GM23248 (cell line): ENCODE measurements around the gene MTHFSD. TPM values are rescaled to one million over a fixed set of nuclear protein-coding genes. Genes with fewer than 3 reads are reported as not detected.

Experiments
- DNase-seq: peaks from one replicate; pipeline ENCODE4 v3.0.0-alpha.2; 2015
- H2AFZ ChIP-seq: fragments of 200-600 bp; sonication (generic); 2 replicates; pipeline ENCODE4 v1.6.1; 2016; ENCODE audit warnings: antibody characterized with exemption
- H3F3A ChIP-seq: fragments of 200-600 bp; sonication (generic); 2 replicates; pipeline ENCODE4 v1.6.1; 2016; ENCODE audit warnings: mild to moderate bottlenecking, antibody characterized with exemption, mixed run types; ENCODE audit not compliant: insufficient read depth
- H3K27ac ChIP-seq: fragments of 200-600 bp; sonication (generic); 2 replicates; pipeline ENCODE4 v1.5.1; 2016; ENCODE audit warnings: mild to moderate bottlenecking
- H3K27me3 ChIP-seq: fragments of 200-600 bp; sonication (generic); replicated peaks from 2 replicates; pipeline ENCODE4 v1.6.1; 2016; ENCODE audit warnings: mild to moderate bottlenecking; ENCODE audit not compliant: insufficient read depth
- H3K36me3 ChIP-seq: fragments of 200-600 bp; sonication (generic); 2 replicates; pipeline ENCODE4 v1.6.1; 2016; ENCODE audit warnings: low read depth, mild to moderate bottlenecking
- H3K4me1 ChIP-seq: fragments of 200-600 bp; sonication (generic); 2 replicates; pipeline ENCODE4 v1.6.1; 2016; ENCODE audit warnings: mild to moderate bottlenecking; ENCODE audit not compliant: insufficient read depth
- H3K4me2 ChIP-seq: fragments of 200-600 bp; sonication (generic); one replicate; pipeline ENCODE4 v1.6.1; 2016; ENCODE audit warnings: mild to moderate bottlenecking; ENCODE audit not compliant: unreplicated experiment
- H3K4me3 ChIP-seq: fragments of 200-600 bp; sonication (generic); 2 replicates; pipeline ENCODE4 v1.5.1; 2016; ENCODE audit warnings: mild to moderate bottlenecking
- H3K79me2 ChIP-seq: fragments of 200-600 bp; sonication (generic); 2 replicates; pipeline ENCODE4 v1.6.1; 2016; ENCODE audit warnings: mild to moderate bottlenecking; ENCODE audit not compliant: insufficient read depth
- H3K9ac ChIP-seq: fragments of 200-600 bp; sonication (generic); 2 replicates; pipeline ENCODE4 v1.6.1; 2016; ENCODE audit warnings: mild to moderate bottlenecking
- H3K9me2 ChIP-seq: fragments of 200-600 bp; sonication (generic); 2 replicates; pipeline ENCODE4 v1.6.1; 2016; ENCODE audit warnings: mixed run types, mild to moderate bottlenecking, moderate library complexity; ENCODE audit not compliant: insufficient read depth
- H3K9me3 ChIP-seq: fragments of 200-600 bp; sonication (generic); one replicate; pipeline ENCODE4 v1.6.1; 2017; ENCODE audit warnings: low read depth
- H4K20me1 ChIP-seq: fragments of 200-600 bp; sonication (generic); 2 replicates; pipeline ENCODE4 v1.6.0; 2016; ENCODE audit not compliant: insufficient read depth
- EZH2 ChIP-seq: fragments of 200-600 bp; sonication (generic); IDR thresholded peaks from 2 replicates; pipeline ENCODE4 v1.6.1; 2018; ENCODE audit warnings: antibody characterized with exemption, mild to moderate bottlenecking; ENCODE audit not compliant: insufficient read depth, poor library complexity, severe bottlenecking
- EZH2phosphoT487 ChIP-seq: fragments of 200-600 bp; sonication (generic); IDR thresholded peaks from 2 replicates; pipeline ENCODE4 v1.6.1; 2018; ENCODE audit warnings: antibody characterized with exemption, moderate library complexity, mild to moderate bottlenecking, low read depth; ENCODE audit not compliant: insufficient read depth
- WGBS, 2 experiments: methylation state at CpG; one replicate each; pipeline ENCODE4 v1.1.6; 2015 to 2017; ENCODE audit warnings: low lambda C conversion rate in 2 of 2, low coverage in 1 of 2; ENCODE audit errors: missing lambda C conversion rate in 2 of 2; 5-methylcytosine and 5-hydroxymethylcytosine counted together
- in situ Hi-C: fragments of 300-500 bp; cut with MboI; formaldehyde crosslinking; loops from 2 replicates; pipeline ENCODE4 v1.15.0; 2020
- polyA plus RNA-seq: library from polyadenylated mRNA; unstranded; fragments of >200 nt; fragmentation: Nextera tagmentation; extraction: Ambion mirVana; gene quantifications from 2 replicates; pipeline ENCODE4 v1.2.1, GENCODE V29; 2016
- total RNA-seq: library from RNA; depleted of rRNA; stranded (reverse); fragments of >200 nt; shearing (Covaris generic); gene quantifications from 2 replicates; pipeline ENCODE4 v1.2.3, GENCODE V29; 2014

The MTHFSD gene
- total and polyA plus RNA-seq, 2 experiments from 2014 or later, result 12.9 to 14.0 TPM

GRCh38 chr16:86512860-86513470 is 42.1 kb downstream of the MTHFSD start:
- H2AFZ ChIP-seq, result no peak overlapping the region
- H3K36me3 ChIP-seq, result no peaks in the 10 kb centered on the region
- TF ChIP-seq EZH2phosphoT487, result no peak
- no peak for TF ChIP-seq EZH2

GRCh38 chr16:86512301-86512859 is 42.7 kb downstream of the MTHFSD start:
- peak; percentile 45 for DNase-seq
- Histone ChIP-seq H3K79me2 (peaks cover 32% of the 10 kb centered on the region), H3K9ac (peak overlapping the region; percentile 46), H3K36me3 (no peaks in the 10 kb centered on the region), H3K4me1 (peaks cover 3% of the 10 kb centered on the region; the same call in 1 of the 2 replicates), H3K9me3 (no peaks in the 10 kb centered on the region), H4K20me1 (no peaks in the 10 kb centered on the region), H3F3A (no peaks in the 10 kb centered on the region), H3K4me2 (peak overlapping the region; percentile 61), H3K4me3 (peak overlapping the region; percentile 75), H3K9me2 (no peaks in the 10 kb centered on the region), H3K27me3 (peaks cover 18% of the 10 kb centered on the region), H3K27ac (no peak overlapping the region), H2AFZ (no peak overlapping the region)
- 43 to 54% methylated on average over 22 to 23 of the region's 24 CpGs for WGBS, 2 experiments
- in situ Hi-C loops, result loop anchor here (25.0 kb wide), 1 partner anchor 675 kb away; no protein-coding TSS in a partner anchor
- TF ChIP-seq EZH2phosphoT487 (no peak), EZH2 (no peak)

More at GRCh38 chr16:86512860-86513470, 42.1 kb downstream of the MTHFSD start:
- DNase-seq, result no peak
- Histone ChIP-seq H3K4me3 (peak overlapping the region; percentile 75), H3K27ac (no peak overlapping the region), H3K4me2 (peak overlapping the region; percentile 61), H3F3A (no peaks in the 10 kb centered on the region), H4K20me1 (no peaks in the 10 kb centered on the region), H3K9me3 (no peaks in the 10 kb centered on the region), H3K9me2 (no peaks in the 10 kb centered on the region), H3K27me3 (peaks cover 13% of the 10 kb centered on the region; the same call in 1 of the 2 replicates), H3K4me1 (peaks cover 3% of the 10 kb centered on the region; the same call in 1 of the 2 replicates), H3K79me2 (peaks cover 32% of the 10 kb centered on the region), H3K9ac (peak overlapping the region; percentile 46)
- 44 to 49% methylated on average over 29 of the region's 29 CpGs for WGBS, 2 experiments
- in situ Hi-C loops, result loop anchor here (25.0 kb wide), 1 partner anchor 676 kb away; no protein-coding TSS in a partner anchor

GRCh38 chr16:86511317-86512161 is 43.5 kb downstream of the MTHFSD start:
- H3K27me3 ChIP-seq, result peaks cover 27% of the 10 kb centered on the region
- H3K4me2 ChIP-seq, result peak overlapping the region; percentile 45
- TF ChIP-seq EZH2, result no peak
- TF ChIP-seq EZH2phosphoT487, result no peak
- in situ Hi-C loops, result loop anchor here (25.0 kb wide), 1 partner anchor 674 kb away; no protein-coding TSS in a partner anchor
- H3K36me3 ChIP-seq, result no peaks in the 10 kb centered on the region
- 29 to 33% methylated on average over 37 to 41 of the region's 44 CpGs for WGBS, 2 experiments
- H3F3A ChIP-seq, result no peaks in the 10 kb centered on the region
- peaks cover 32% of the 10 kb centered on the region for H3K79me2 ChIP-seq
- H2AFZ ChIP-seq, result no peak overlapping the region
- peak overlapping the region; percentile 75 for H3K4me3 ChIP-seq
- no peaks in the 10 kb centered on the region for H3K9me2 ChIP-seq
- no peaks in the 10 kb centered on the region for H4K20me1 ChIP-seq
- no peaks in the 10 kb centered on the region for H3K9me3 ChIP-seq
- no peak overlapping the region for H3K27ac ChIP-seq
- peaks cover 3% of the 10 kb centered on the region; the same call in 1 of the 2 replicates for H3K4me1 ChIP-seq
- DNase-seq, result peak; percentile 39
- peak overlapping the region; percentile 46 for H3K9ac ChIP-seq
